Activated T-cell treated with anti-CD3 and anti-CD28 coated beads, Interleukin-2, amount 50 U/mL, for 48 hours (primary cell): Measurements from ENCODE around the gene RPRD1B.

ENCODE experiments used
- DNase-seq, 2 experiments: peaks; one replicate each; pipeline ENCODE4 v3.0.0-alpha.2; 2020

RPRD1B gene

GRCh38 chr20:38137441-38138037, 104.0 kb downstream of the RPRD1B start:
- no peak for DNase-seq

GRCh38 chr20:38138086-38138778, 104.7 kb downstream of the RPRD1B start:
- DNase-seq = no peak

- no peak for DNase-seq
Observed at GRCh38 chr20:38139156-38139912, 105.8 kb downstream of the RPRD1B start.

- no peak for DNase-seq
Observed at GRCh38 chr20:38139977-38140753, 106.6 kb downstream of the RPRD1B start.

DNA sequence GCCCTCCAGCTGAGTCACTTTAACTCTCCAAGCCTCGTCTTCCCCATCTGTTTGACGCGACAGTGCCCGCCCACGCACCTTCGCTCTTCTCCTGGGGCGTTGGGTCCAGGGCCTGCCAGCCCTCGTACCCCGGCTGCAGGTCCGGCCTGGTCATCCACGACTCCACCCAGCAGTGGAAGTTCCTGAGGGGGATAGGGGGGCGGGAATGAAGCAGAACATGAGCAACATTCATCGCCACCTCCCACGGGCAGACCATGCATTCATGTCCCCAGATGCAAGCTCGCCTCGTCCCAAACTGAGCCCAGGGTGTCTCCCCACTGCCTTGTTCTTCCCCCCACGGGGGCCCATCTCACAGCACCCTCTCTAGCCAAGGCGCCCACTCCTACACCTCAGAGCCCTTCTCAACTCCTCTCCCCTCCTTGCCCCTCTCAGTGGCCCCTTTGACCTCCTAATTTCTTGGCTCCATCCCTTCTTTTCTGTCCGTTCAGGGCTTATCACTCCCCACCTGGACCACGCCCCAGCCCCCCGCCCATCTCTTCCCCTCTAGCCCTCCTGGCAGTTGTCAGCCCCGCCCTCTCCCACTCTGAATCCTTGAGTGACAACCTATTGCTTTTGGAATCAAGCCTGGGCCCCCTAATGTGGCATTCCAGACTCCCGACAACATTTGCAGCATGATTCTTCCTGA, 107.8 kb downstream of the RPRD1B start:
- no peak for DNase-seq
